NCI-H526 treated with DMSO at 0.1 percent for 48 hours (cell line): ENCODE results near the gene PPP2R1B.
"Not testable (repeated sequence)": the region's sequence is repeated elsewhere in the genome, so short reads cannot be mapped to it uniquely, and the experiment has no call there.

ENCODE experiments used
- DNase-seq: peaks from one replicate; lab custom pipeline; 2025; lab: John Stamatoyannopoulos, UW

The PPP2R1B gene

DNA sequence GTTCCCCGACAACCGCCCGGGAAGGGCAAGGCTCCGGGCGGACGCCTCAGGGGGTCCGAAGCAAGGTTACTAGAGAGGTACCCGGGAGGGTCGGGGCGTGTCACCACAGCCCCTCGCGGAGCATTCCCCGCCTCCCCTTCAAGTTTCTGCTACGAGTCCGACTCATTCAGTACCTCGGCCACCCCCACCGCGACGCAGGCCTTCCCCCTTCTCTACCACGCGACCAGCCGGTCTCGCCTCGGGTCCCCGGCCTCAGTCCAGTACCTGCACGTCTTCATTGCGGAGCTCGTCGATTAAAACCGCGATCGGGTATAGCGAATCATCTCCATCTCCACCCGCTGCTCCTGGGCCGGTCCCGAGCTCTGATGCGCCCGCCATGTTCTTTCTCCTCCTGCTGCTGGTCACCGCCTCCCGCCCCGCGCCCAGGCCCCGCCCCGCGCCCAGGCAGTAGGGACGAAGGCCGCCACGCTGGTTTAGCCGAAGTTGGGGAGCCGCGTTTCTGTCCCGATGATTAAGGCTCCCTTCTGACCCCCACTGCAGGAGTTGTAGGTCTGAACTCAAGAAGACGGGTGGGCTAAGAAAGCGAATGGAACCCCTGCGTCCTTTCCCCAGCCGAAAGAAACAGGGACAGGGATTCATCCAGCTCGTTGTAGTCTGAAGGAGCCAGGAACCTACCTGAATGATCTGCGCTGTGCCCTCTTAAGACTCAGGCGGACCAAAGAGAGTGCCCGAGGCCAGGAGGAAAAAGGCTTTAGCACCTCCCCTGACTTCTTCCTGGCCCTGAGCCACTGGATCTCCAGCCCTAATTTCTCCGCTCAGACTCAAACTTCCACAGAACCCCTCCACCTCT is at the start of gene PPP2R1B:
Gene PPP2R1B, minus strand, starts transcription at position 406 of the 850 bp plus-strand sequence. Its CDS starts 28 bp downstream, at position 378.
- peak; percentile 97 for DNase-seq

- DNase-seq: no peak
Measured at GRCh38 chr11:111815489-111815888, 49.3 kb upstream of the PPP2R1B start.

- DNase-seq: no peak
Measured at GRCh38 chr11:111814557-111815320, 48.5 kb upstream of the PPP2R1B start.

DNA sequence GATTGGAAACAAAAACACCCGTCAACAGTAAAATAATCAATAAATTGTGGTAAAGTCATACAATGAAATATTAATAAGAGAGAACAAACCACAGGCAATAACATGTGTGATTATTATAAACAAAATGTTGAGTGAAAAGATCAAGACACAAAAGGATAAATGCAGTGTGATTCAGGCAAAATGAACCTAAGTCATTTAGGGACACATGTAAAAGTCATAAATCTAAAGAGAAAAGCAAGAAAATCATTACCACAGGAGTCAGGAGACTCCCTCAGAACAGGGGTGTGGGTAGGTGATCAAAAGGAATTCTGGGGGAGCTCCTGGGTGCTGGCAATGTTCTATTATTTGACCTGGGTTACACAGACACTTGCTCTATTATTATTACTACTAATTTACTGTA is 47.9 kb upstream of the PPP2R1B start:
- DNase-seq: no peak

DNA sequence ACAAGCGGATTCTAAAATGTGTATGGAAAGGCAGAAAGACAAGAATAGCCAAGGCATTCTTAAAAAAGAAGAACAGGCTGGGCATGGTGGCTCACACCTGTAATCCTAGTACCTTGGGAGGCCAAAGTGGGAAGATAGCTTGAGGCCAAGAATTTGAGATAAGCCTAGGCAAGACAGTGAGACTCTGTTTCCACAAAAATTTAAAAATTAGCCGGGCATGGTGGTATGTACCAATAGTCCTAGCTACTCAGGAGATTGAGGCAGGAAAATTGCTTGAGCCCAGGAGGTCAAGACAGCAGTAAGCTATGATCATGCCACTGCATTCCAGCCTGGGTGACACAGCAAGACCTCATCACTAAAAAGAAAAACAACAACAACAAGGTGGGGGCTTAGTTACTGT is 46.0 kb upstream of the PPP2R1B start:
- DNase-seq: no peak

DNA sequence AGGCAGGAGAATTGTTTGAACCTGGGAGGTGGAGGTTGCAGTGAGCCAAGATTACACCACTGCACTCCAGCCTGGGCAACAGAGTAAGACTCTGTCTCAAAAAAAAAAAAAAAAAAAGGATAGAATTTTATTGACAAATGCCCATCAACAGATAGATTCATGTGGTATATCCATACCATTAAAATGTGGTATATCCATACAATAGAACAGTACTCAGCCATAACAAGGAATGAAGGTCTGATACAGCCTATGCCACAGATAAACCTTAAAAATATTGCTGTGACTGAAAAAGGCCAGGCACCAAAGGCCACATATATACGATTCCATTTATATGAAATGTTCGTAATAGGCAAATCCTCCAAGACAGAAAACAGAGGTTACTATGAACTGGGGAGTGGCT is 45.3 kb upstream of the PPP2R1B start:
- DNase-seq: no peak

DNA sequence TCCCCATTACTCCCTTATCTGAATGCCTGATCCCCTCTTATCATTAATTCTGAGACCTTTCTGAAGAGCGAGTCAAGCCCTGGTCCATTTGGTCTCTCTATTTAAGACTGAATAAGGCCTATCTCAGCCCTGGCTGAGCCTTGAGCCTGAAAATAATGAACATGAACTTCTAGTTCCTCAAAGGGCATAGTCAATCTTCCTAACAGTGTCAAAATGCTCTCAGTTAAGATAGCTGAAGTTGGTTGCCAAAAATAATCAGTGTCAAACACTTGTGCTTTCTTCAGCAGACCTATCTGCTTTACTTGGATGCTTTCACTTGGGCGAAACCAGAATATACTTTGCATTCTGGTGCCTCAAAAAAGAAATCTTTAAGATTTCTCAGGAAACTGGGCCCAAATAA is 42.6 kb upstream of the PPP2R1B start:
- DNase-seq: no peak

DNA sequence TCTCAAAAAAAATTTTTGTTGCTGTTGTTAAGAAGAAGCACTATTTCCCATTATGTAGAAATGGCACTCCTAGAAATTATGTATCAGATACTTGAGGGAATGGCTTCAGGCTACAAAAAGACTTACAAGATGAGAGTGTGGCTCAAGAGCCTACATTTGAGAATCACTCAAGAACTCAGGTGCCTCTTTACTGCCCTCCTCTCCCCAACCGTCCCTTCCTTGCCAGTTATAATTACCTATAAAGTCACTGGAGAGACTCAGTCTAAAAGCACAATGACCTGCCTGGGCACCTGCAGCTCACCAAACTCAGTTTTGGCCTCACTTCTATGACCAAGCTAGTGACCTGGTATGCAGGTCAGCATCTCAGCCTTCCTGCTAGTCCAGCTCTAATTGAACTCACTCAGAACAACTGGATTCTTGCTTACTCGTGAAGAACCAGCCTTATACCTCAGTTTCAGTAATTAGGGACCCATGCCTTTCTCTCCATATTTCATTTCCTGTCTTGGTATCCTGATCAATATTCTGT is 41.9 kb upstream of the PPP2R1B start:
- no peak for DNase-seq

DNA sequence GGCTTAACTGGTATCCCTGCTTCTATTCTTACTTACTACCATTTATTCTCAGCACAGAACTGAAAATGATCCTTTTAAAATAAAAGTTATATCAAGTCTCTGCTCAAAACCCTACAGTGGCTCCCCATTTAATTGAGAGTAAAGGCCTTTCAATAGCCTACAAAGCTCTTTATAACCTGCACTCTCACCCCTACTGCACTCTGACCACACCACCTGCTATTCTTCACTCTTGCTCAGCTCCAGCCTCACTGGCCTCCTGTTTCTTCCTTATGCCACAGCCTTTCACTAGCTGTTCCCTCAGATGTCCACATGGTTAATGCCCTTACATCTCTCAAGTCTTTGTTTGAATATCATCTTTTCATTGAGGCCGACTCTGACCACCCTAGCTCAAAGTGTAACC is 40.9 kb upstream of the PPP2R1B start:
- no peak for DNase-seq

DNA sequence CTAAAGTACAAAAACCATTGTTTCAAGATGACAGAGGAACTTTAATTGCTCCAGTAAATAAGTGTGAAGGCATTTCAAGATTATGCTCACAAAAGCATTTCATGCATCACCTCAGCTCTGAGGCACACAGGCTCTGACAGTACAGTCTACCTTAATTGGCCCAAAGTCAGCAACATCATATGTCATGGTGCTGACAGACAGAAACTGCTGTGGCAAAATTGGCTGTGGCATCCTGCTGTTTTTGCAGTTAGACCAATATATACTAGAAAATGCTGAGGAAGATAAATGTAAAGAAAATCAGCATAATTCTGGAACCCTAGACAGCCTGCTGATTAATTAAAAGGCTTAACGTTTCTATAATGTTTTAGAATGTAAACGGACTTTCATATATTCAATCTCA is 34.9 kb upstream of the PPP2R1B start:
- no peak for DNase-seq

GRCh38 chr11:111798279-111798678 is 32.1 kb upstream of the PPP2R1B start:
- DNase-seq: no peak

- DNase-seq: no peak
Measured at GRCh38 chr11:111797145-111797581, 31.0 kb upstream of the PPP2R1B start.

DNA sequence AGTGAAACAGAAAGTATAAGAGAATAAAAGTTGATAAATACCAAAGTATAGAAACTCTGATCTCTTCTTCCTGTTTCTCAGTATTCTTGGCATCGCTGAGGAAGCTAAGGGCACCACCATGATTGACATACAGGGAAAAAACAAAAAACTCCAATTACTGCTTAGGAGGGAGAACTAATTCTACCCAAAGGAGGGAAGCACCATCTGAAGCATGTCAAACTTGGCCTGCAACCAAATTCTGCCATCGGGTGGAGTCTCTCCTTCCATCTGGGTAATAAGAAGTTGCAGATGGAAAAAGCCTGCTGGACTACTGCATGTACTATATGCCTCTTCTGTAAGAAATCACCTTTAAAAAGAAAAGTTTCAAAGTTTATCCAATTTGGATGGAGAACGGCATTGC is 30.5 kb upstream of the PPP2R1B start:
- no peak for DNase-seq

DNA sequence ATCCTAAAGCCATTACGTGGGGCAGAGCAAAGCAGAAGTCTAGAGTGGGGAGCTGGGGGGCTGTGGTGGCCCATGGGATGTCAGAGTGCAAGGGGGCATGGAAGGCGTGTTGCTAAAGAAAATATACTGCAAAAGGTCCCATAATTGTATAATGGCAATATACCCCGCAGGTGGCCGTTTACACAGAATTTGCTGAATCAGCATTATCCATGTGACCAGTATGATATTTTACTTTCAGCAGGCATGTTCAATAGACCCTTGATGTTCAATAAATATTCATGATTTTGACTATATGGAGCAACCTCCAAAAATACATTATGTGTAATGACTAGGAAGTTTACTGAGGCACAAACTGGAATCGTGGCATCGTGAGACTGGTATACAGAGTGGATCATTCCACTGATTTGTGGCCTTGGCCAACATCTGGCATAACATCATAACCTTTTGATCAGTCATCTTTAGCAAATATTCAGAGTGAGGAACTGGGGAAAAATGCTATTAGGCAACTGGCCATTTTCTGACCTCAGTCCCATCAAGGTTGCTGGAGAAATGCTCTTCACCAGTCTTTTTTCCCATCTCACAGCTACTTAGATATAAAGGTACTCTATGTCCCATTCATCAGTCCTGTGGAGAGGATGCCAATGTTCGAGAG is 29.3 kb upstream of the PPP2R1B start:
- DNase-seq: no peak

DNA sequence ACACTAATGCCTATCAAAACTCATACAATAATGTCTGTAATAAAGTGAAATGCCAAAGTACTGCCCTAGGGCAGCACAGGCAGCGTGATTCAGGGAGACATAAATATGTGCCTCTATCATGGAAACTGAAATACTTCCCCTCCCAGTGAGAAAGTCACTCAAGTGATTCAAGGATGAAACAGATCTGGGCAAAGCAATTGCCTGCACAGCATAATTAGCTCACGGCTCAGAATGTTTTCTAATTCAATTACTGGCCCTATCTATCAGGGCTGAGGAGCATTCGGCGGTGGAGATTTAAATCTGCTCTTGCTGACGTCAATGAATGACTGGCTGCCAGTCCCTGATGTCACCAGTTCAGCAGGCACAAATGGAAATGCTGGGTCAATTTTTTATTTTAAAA is 27.7 kb upstream of the PPP2R1B start:
- no peak for DNase-seq

DNA sequence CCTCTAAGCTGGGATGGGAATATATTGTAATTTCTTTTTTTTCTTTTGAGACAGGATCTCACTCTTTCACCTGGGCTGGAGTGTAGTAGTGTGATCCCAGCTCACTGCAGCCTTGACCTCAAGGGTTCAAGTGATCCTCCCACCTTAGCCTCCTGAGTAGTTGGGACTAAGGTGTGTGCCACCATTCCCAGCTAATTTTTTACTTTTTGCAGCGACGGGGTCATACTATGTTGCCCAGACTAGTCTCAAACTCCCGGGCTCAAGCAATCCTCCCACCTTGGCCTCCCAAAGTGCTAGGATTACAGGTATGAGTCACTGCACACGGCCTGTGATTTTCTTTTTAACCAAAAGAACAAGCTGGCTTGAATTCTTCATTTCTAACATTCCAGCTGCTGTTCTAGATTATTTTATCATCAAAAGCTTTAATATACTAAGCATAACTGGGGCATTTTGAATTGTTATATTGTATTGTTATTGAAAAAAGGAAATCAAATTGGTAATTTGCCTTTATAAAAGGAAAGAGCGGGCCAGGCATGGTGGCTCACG is 26.8 kb upstream of the PPP2R1B start:
- no peak for DNase-seq

- no peak for DNase-seq
Measured at GRCh38 chr11:111792314-111792713, 26.1 kb upstream of the PPP2R1B start.

- no peak for DNase-seq
Measured at GRCh38 chr11:111788464-111788863, 22.3 kb upstream of the PPP2R1B start.

GRCh38 chr11:111788051-111788450 is 21.9 kb upstream of the PPP2R1B start:
- no peak for DNase-seq

- DNase-seq: no peak
Measured at GRCh38 chr11:111785886-111786412, 19.8 kb upstream of the PPP2R1B start.

DNA sequence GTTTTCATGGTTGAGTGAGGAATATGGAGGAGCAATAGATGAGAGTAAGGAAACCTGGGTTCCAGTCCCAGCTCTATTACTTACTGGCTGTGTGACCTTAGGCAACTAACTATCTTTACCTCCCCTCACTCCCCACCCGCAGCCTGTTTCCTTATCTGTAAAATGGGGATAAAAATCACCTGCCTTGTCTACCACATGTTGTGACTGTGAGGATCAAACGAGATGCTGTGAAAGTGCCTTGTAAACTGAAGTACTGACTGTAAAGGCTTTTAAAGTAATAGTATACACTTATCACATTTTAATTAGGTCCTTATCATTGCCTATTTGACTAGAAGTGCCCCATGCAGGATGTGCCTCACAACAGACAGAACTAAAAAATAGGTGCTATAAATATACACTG is 18.9 kb upstream of the PPP2R1B start:
- DNase-seq: no peak

GRCh38 chr11:111784311-111784710 is 18.1 kb upstream of the PPP2R1B start:
- not testable (repeated sequence) for DNase-seq
